Endodermal cell (in vitro differentiated cells): Measurements from ENCODE around the gene SLC29A4. TPM values are rescaled to one million over a fixed set of nuclear protein-coding genes. Genes with fewer than 3 reads are reported as not detected.

Experiments
- DNase-seq: peaks from one replicate; pipeline ENCODE4 v3.0.0-alpha.2; 2017
- H3K27ac ChIP-seq: 2 replicates; pipeline ENCODE4 v1.5.1; 2013; ENCODE audit warnings: mild to moderate bottlenecking, low read depth, low read length, moderate library complexity
- H3K27me3 ChIP-seq: 2 replicates; pipeline ENCODE4 v1.6.1; 2013; ENCODE audit warnings: mild to moderate bottlenecking, low read length, moderate library complexity; ENCODE audit not compliant: insufficient read depth, control insufficient read depth, poor library complexity, severe bottlenecking
- H3K36me3 ChIP-seq: 2 replicates; pipeline ENCODE4 v1.7.0; 2013; ENCODE audit warnings: mild to moderate bottlenecking, low read length, moderate library complexity; ENCODE audit not compliant: control insufficient read depth, insufficient read depth
- H3K4me1 ChIP-seq: one replicate; pipeline ENCODE4 v1.7.0; 2013; ENCODE audit warnings: low read length; ENCODE audit not compliant: control insufficient read depth, insufficient read depth
- H3K4me3 ChIP-seq: 2 replicates; pipeline ENCODE4 v1.5.1; 2013; ENCODE audit warnings: mild to moderate bottlenecking, low read length, moderate library complexity
- H3K9ac ChIP-seq: 2 replicates; pipeline ENCODE4 v1.6.1; 2013; ENCODE audit warnings: mild to moderate bottlenecking, low read length, moderate library complexity; ENCODE audit not compliant: poor library complexity, severe bottlenecking; ENCODE audit errors: extremely low read depth
- H3K9me3 ChIP-seq: 2 replicates; pipeline ENCODE4 v1.6.1; 2013; ENCODE audit warnings: mild to moderate bottlenecking, low read length, moderate library complexity; ENCODE audit not compliant: control insufficient read depth
- H3K27ac Mint-ChIP-seq: 2 replicates; pipeline ENCODE4 v1.8.0; 2020; ENCODE audit warnings: mixed read lengths
- H3K27me3 Mint-ChIP-seq: 2 replicates; pipeline ENCODE4 v1.8.0; 2021; ENCODE audit warnings: mild to moderate bottlenecking, mixed read lengths; ENCODE audit not compliant: insufficient read depth
- H3K36me3 Mint-ChIP-seq: 2 replicates; pipeline ENCODE4 v1.8.0; 2020; ENCODE audit warnings: low read depth, mixed read lengths
- H3K4me1 Mint-ChIP-seq: 2 replicates; pipeline ENCODE4 v1.8.0; 2020; ENCODE audit warnings: mixed read lengths
- H3K4me3 Mint-ChIP-seq: 2 replicates; pipeline ENCODE4 v1.8.0; 2020; ENCODE audit warnings: mild to moderate bottlenecking, moderate library complexity, mixed read lengths
- H3K9me3 Mint-ChIP-seq: 2 replicates; pipeline ENCODE4 v1.8.0; 2020; ENCODE audit warnings: mild to moderate bottlenecking, mixed read lengths
- WGBS, 2 experiments: methylation state at CpG; one replicate each; pipeline versions ENCODE4 v1.1.5 to v1.1.7; 2013; ENCODE audit warnings: missing lambda C conversion rate in 2 of 2, mixed read lengths in 1 of 2; ENCODE audit not compliant: insufficient coverage in 1 of 2, insufficient read length in 1 of 2; 5-methylcytosine and 5-hydroxymethylcytosine counted together
- total RNA-seq, 2 donors: library from RNA; stranded (reverse); fragmentation: NEBNext Ultra II Directional in 1 of 2; extraction: Animal tissue kit (Norgen Biotek cat#: 25700) in 1 of 2; gene quantifications; 2 replicates in 1 of 2; 3 replicates in 1 of 2; pipeline ENCODE4 v1.2.1, GENCODE V29; 2021
- TF ChIP-seq, protein P1 (sequence below): fragments of 200-600 bp; sonication (generic); conservative IDR thresholded peaks from 2 replicates; pipeline ENCODE4 v1.5.0; 2021; ENCODE audit warnings: antibody characterized with exemption, mild to moderate bottlenecking

SLC29A4 gene
- total RNA-seq, 2 donors from 2014 or later = 15.0 to 23.8 TPM

DNA sequence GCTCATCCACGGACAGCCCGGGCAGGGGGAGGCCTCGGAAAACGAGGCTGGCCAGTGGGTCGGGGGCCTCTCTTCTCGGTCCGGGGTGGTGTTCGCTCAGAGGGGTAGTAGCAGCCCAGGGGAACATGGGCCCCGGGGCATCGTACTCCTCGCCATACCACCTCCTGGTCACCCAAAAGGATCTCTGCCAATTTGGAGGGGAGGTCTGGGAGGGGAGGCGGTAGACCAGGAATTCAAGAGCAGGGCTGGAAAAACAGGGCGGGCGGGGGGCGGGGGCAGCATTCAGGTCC lies 67.4 kb downstream of the SLC29A4 start:
- peaks cover 71% of the 10 kb centered on the region for H3K36me3 ChIP-seq
- 84 to 91% methylated on average over 9 to 15 of the region's 15 CpGs for WGBS, 2 experiments
- TF ChIP-seq, protein P1, sequence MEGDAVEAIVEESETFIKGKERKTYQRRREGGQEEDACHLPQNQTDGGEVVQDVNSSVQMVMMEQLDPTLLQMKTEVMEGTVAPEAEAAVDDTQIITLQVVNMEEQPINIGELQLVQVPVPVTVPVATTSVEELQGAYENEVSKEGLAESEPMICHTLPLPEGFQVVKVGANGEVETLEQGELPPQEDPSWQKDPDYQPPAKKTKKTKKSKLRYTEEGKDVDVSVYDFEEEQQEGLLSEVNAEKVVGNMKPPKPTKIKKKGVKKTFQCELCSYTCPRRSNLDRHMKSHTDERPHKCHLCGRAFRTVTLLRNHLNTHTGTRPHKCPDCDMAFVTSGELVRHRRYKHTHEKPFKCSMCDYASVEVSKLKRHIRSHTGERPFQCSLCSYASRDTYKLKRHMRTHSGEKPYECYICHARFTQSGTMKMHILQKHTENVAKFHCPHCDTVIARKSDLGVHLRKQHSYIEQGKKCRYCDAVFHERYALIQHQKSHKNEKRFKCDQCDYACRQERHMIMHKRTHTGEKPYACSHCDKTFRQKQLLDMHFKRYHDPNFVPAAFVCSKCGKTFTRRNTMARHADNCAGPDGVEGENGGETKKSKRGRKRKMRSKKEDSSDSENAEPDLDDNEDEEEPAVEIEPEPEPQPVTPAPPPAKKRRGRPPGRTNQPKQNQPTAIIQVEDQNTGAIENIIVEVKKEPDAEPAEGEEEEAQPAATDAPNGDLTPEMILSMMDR = no peak
- Mint-ChIP-seq H3K27me3 (no peaks in the 10 kb centered on the region), H3K9me3 (no peaks in the 10 kb centered on the region), H3K4me3 (no peak overlapping the region), H3K4me1 (no peaks in the 10 kb centered on the region), H3K27ac (no peak overlapping the region), H3K36me3 (peaks cover 65% of the 10 kb centered on the region)
- peak overlapping the region; percentile 57 for H3K27ac ChIP-seq
- DNase-seq = peak; percentile 49
- H3K4me1 ChIP-seq = no peaks in the 10 kb centered on the region
- H3K27me3 ChIP-seq = no peaks in the 10 kb centered on the region
- H3K9ac ChIP-seq = no peak overlapping the region
- H3K4me3 ChIP-seq = no peak overlapping the region
- no peaks in the 10 kb centered on the region for H3K9me3 ChIP-seq

GRCh38 chr7:5350600-5351385 lies 68.0 kb downstream of the SLC29A4 start:
- no peak overlapping the region for H3K27ac Mint-ChIP-seq

DNA sequence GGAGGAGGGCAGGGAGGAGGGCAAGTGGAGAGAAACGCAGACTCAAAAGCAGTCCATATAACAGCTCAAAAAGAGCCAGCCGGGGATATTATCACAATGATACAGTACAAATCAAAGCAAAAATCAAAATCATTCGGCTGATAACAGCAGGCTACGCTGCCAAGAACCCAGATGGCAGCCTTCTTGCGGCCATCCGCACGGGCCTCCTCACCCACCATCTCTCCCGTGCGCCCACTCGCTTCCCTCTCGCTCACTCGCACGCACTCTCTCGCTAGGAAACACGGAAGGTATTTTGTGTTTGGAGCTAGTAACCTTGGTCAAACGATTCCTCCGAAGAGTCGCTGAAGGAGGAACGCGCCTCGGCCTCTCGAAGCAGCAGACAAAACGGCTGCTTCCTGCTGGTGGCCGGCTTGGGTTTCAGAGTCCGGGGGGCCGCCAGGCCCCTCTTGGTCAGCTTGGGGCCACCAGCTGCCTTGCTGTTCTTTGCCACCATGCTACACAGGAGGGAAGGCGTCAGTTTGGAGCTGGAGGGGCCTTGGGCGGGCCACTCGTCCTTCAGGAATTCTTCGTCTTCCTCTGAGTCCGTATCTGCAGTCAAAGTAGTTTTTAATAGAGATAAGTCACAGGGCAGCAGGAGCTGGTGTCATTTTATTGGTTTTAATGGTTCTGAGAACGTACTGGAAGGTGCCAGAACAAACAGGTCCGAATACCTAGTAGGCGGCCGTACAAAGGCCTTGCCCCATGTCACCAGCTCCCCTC lies 68.9 kb downstream of the SLC29A4 start:
- Histone ChIP-seq H3K27me3 (no peaks in the 10 kb centered on the region), H3K9ac (no peak overlapping the region), H3K4me3 (no peak overlapping the region), H3K27ac (peak overlapping the region; percentile 36), H3K4me1 (no peaks in the 10 kb centered on the region), H3K36me3 (peaks cover 76% of the 10 kb centered on the region), H3K9me3 (no peaks in the 10 kb centered on the region)
- H3K27me3 Mint-ChIP-seq = no peaks in the 10 kb centered on the region
- H3K36me3 Mint-ChIP-seq = peaks cover 67% of the 10 kb centered on the region
- 89 to 92% methylated on average over 32 to 35 of the region's 35 CpGs for WGBS, 2 experiments
- TF ChIP-seq, protein P1 = no peak
- H3K4me3 Mint-ChIP-seq = no peak overlapping the region
- H3K4me1 Mint-ChIP-seq = no peaks in the 10 kb centered on the region
- H3K27ac Mint-ChIP-seq = peak overlapping the region; percentile 20
- H3K9me3 Mint-ChIP-seq = no peaks in the 10 kb centered on the region
- peak; percentile 52 for DNase-seq

More at GRCh38 chr7:5350600-5351385, 68.0 kb downstream of the SLC29A4 start:
- Histone ChIP-seq H3K27ac (no peak overlapping the region), H3K4me1 (no peaks in the 10 kb centered on the region), H3K9ac (no peak overlapping the region), H3K4me3 (no peak overlapping the region), H3K27me3 (no peaks in the 10 kb centered on the region), H3K9me3 (no peaks in the 10 kb centered on the region), H3K36me3 (peaks cover 73% of the 10 kb centered on the region)
- TF ChIP-seq, protein P1 = no peak
- DNase-seq = peak; percentile 61
- H3K27me3 Mint-ChIP-seq = no peaks in the 10 kb centered on the region
- H3K4me3 Mint-ChIP-seq = no peak overlapping the region
- H3K36me3 Mint-ChIP-seq = peaks cover 67% of the 10 kb centered on the region
- H3K4me1 Mint-ChIP-seq = no peaks in the 10 kb centered on the region
- H3K9me3 Mint-ChIP-seq = no peaks in the 10 kb centered on the region
- 81 to 84% methylated on average over 14 to 23 of the region's 23 CpGs for WGBS, 2 experiments
